Measurements from ENCODE around the gene BARX2. TPM values are rescaled to one million over a fixed set of nuclear protein-coding genes. Genes with fewer than 3 reads are reported as not detected.

BARX2 gene
- total RNA-seq, 4 donors from 2014 or later: not detected

- Histone ChIP-seq H3K4me3 (no peak overlapping the region), H3K4me1 (no peaks in the 10 kb centered on the region), H3K9me3 (no peaks in the 10 kb centered on the region), H3K27ac (replicated peaks in 1 of 4) (no peak overlapping the region), H3K36me3 (no peaks in the 10 kb centered on the region), H3K27me3 (peaks cover 0 to 21% (median 0%) of the 10 kb centered on the region in 4 donors)
- DNase-seq (ENCODE audit: extremely low spot score): no peak
- 83% methylated on average over 3 of the region's 3 CpGs for WGBS
- intact Hi-C loops (cut with DNase I): no loop called here
- TF ChIP-seq POLR2AphosphoS5 (IDR thresholded peaks at IDR 0.05): no peak
- TF ChIP-seq CTCF (IDR thresholded peaks at IDR 0.05): no peak
- TF ChIP-seq EP300 (IDR thresholded peaks at IDR 0.05): no peak
- no peak for TF ChIP-seq POLR2A (IDR thresholded peaks at IDR 0.05; ENCODE audit: low read depth)
Observed at GRCh38 chr11:129402206-129403171, 26.8 kb downstream of the BARX2 start.

GRCh38 chr11:129404731-129405130 lies 29.1 kb downstream of the BARX2 start:
- TF ChIP-seq CTCF (IDR thresholded peaks at IDR 0.05) (no peak), POLR2AphosphoS5 (IDR thresholded peaks at IDR 0.05) (no peak), POLR2A (IDR thresholded peaks at IDR 0.05; ENCODE audit: low read depth) (no peak), EP300 (IDR thresholded peaks at IDR 0.05) (no peak)
- H3K4me1 ChIP-seq: no peaks in the 10 kb centered on the region
- 64% methylated on average over 4 of the region's 4 CpGs for WGBS
- no peak overlapping the region for H3K4me3 ChIP-seq
- no peak for DNase-seq (ENCODE audit: extremely low spot score)
- intact Hi-C loops (cut with DNase I): no loop called here
- peaks cover 0 to 14% (median 0%) of the 10 kb centered on the region in 4 donors for H3K27me3 ChIP-seq
- no peak overlapping the region for H3K27ac ChIP-seq (replicated peaks in 1 of 4)
- H3K9me3 ChIP-seq: no peaks in the 10 kb centered on the region
- H3K36me3 ChIP-seq: no peaks in the 10 kb centered on the region

GRCh38 chr11:129408865-129409444 lies 33.3 kb downstream of the BARX2 start:
- intact Hi-C loops (cut with DNase I): no loop called here
- WGBS: 75% methylated on average over 5 of the region's 5 CpGs
- peaks cover 0 to 12% (median 0%) of the 10 kb centered on the region in 4 donors for H3K27me3 ChIP-seq
- H3K36me3 ChIP-seq: no peaks in the 10 kb centered on the region
- TF ChIP-seq EP300 (IDR thresholded peaks at IDR 0.05) (no peak), POLR2AphosphoS5 (IDR thresholded peaks at IDR 0.05) (no peak)
- no peaks in the 10 kb centered on the region for H3K9me3 ChIP-seq
- H3K4me1 ChIP-seq: no peaks in the 10 kb centered on the region
- H3K27ac ChIP-seq (replicated peaks in 1 of 4): no peak overlapping the region
- H3K4me3 ChIP-seq: no peak overlapping the region
- DNase-seq (ENCODE audit: extremely low spot score): no peak

GRCh38 chr11:129410395-129410960 lies 34.8 kb downstream of the BARX2 start:
- peaks cover 0 to 12% (median 0%) of the 10 kb centered on the region in 4 donors for H3K27me3 ChIP-seq
- H3K27ac ChIP-seq (replicated peaks in 1 of 4): no peak overlapping the region
- no peaks in the 10 kb centered on the region for H3K36me3 ChIP-seq
- intact Hi-C loops (cut with DNase I): no loop called here
- 72% methylated on average over 2 of the region's 3 CpGs for WGBS
- no peak for DNase-seq (ENCODE audit: extremely low spot score)
- no peak for TF ChIP-seq CTCF (IDR thresholded peaks at IDR 0.05)
- TF ChIP-seq POLR2A (IDR thresholded peaks at IDR 0.05; ENCODE audit: low read depth): no peak
- no peak for TF ChIP-seq EP300 (IDR thresholded peaks at IDR 0.05)
- TF ChIP-seq POLR2AphosphoS5 (IDR thresholded peaks at IDR 0.05): no peak
- H3K9me3 ChIP-seq: no peaks in the 10 kb centered on the region
- no peak overlapping the region for H3K4me3 ChIP-seq
- H3K4me1 ChIP-seq: no peaks in the 10 kb centered on the region

- TF ChIP-seq EP300 (IDR thresholded peaks at IDR 0.05) (no peak), POLR2A (IDR thresholded peaks at IDR 0.05; ENCODE audit: low read depth) (no peak), POLR2AphosphoS5 (IDR thresholded peaks at IDR 0.05) (no peak), CTCF (IDR thresholded peaks at IDR 0.05) (no peak)
- 72% methylated on average over 4 of the region's 4 CpGs for WGBS
- no peak for DNase-seq (ENCODE audit: extremely low spot score)
- H3K27ac ChIP-seq (replicated peaks in 1 of 4): no peak overlapping the region
- no peaks in the 10 kb centered on the region for H3K27me3 ChIP-seq
- H3K4me1 ChIP-seq: no peaks in the 10 kb centered on the region
- H3K4me3 ChIP-seq: no peak overlapping the region
- no peaks in the 10 kb centered on the region for H3K9me3 ChIP-seq
- H3K36me3 ChIP-seq: no peaks in the 10 kb centered on the region
- intact Hi-C loops (cut with DNase I): no loop called here
Observed at GRCh38 chr11:129412494-129412893, 36.8 kb downstream of the BARX2 start.

All from esophagus muscularis mucosa (tissue), 4 donors.